ENCODE results near the gene TMPRSS2. TPM values are rescaled to one million over a fixed set of nuclear protein-coding genes. Genes with fewer than 3 reads are reported as not detected.

TMPRSS2 gene
- total and polyA plus RNA-seq, 2 donors (not counting 3 experiments of a cell fraction or from before 2014, with no cell fraction given), result not detected

DNA sequence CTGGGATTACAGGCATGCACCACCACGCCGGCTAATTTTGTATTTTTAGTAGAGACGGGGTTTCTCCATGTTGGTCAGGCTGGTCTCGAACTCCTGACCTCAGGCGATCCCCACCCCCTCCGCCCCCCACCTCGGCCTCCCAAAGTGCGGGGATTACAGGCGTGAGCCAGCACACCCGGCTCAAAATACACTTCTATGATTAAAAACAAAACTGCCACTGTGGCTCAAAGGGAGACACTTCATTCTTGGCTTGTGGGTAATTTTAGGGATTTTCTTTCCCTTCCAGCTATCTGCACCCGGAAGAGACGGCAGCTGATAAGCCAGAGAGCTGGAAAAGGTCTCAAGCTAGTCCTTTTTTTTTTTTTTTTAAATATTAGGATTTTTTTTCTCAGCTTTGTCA lies 24.5 kb downstream of the TMPRSS2 start:
- Histone ChIP-seq H3K4me2 (ENCODE audit: insufficient read depth, low read length) (no peak overlapping the region), H3K79me2 (ENCODE audit: control insufficient read depth, insufficient read depth, low read length) (no peaks in the 10 kb centered on the region), H4K20me1 (replicated peaks; ENCODE audit: control insufficient read depth, extremely low read depth, insufficient read depth, low read length) (no peaks in the 10 kb centered on the region), H3K27ac (ENCODE audit: insufficient read depth, low read depth, low read length) (no peak overlapping the region), H3K9me3 (replicated peaks; ENCODE audit: control insufficient read depth, insufficient read depth, low read length) (no peaks in the 10 kb centered on the region), H3K36me3 (ENCODE audit: control insufficient read depth in 2 of 2, extremely low read depth in 1 of 2, insufficient read depth in 2 of 2, low read length in 2 of 2) (no peaks in the 10 kb centered on the region), H3K4me3 (replicated peaks in 1 of 3; ENCODE audit: insufficient read depth in 1 of 3, low read depth in 1 of 3, low read length in 3 of 3) (no peak overlapping the region), H2AFZ (ENCODE audit: low read depth, low read length) (no peak overlapping the region), H3K9me1 (replicated peaks; ENCODE audit: control insufficient read depth, extremely low read depth, insufficient read depth, low read length) (no peaks in the 10 kb centered on the region), H3K4me1 (ENCODE audit: control insufficient read depth, extremely low read depth, insufficient read depth, low read length) (no peaks in the 10 kb centered on the region), H3K9ac (replicated peaks; ENCODE audit: extremely low read depth, insufficient read depth, low read length) (no peak overlapping the region), H3K27me3 (ENCODE audit: control insufficient read depth in 2 of 2, insufficient read depth in 2 of 2, low read length in 2 of 2) (no peaks in the 10 kb centered on the region)
- intact Hi-C loops (cut with micrococcal nuclease) (no loop called here), dilution Hi-C loops (cut with MboI; ENCODE audit: extremely low pct_ligation_motif_present, low sequenced_read_pairs) (no loop called here)
- DNase-seq (ENCODE audit: low read depth, low spot score), result no peak
- FAIRE-seq, result no peak
- BruUV-seq (replicated peaks), result no TSS peak
- no peak for TF ChIP-seq JUN (IDR thresholded peaks at IDR 0.05; ENCODE audit: borderline replicate concordance, insufficient read depth, insufficient read length, low read depth)
- no peak for TF ChIP-seq MYC (IDR thresholded peaks at IDR 0.05; ENCODE audit: low read depth, low read length)
- POLR2A ChIA-PET, result no interaction called here
- CTCF ChIA-PET, result interaction anchor here (0.6 kb wide), 1 partner anchor 54 kb away, joined by 4 read pairs; no protein-coding TSS in a partner anchor

- POLR2A ChIA-PET, result no interaction called here
- Histone ChIP-seq H2AFZ (ENCODE audit: low read depth, low read length) (no peak overlapping the region), H3K79me2 (ENCODE audit: control insufficient read depth, insufficient read depth, low read length) (no peaks in the 10 kb centered on the region), H3K4me2 (ENCODE audit: insufficient read depth, low read length) (no peak overlapping the region), H4K20me1 (replicated peaks; ENCODE audit: control insufficient read depth, extremely low read depth, insufficient read depth, low read length) (no peaks in the 10 kb centered on the region), H3K9me1 (replicated peaks; ENCODE audit: control insufficient read depth, extremely low read depth, insufficient read depth, low read length) (no peaks in the 10 kb centered on the region), H3K4me1 (ENCODE audit: control insufficient read depth, extremely low read depth, insufficient read depth, low read length) (no peaks in the 10 kb centered on the region), H3K4me3 (replicated peaks in 1 of 3; ENCODE audit: insufficient read depth in 1 of 3, low read depth in 1 of 3, low read length in 3 of 3) (no peak overlapping the region), H3K27me3 (ENCODE audit: control insufficient read depth in 2 of 2, insufficient read depth in 2 of 2, low read length in 2 of 2) (no peaks in the 10 kb centered on the region), H3K9me3 (replicated peaks; ENCODE audit: control insufficient read depth, insufficient read depth, low read length) (no peaks in the 10 kb centered on the region), H3K9ac (replicated peaks; ENCODE audit: extremely low read depth, insufficient read depth, low read length) (no peak overlapping the region), H3K36me3 (ENCODE audit: control insufficient read depth in 2 of 2, extremely low read depth in 1 of 2, insufficient read depth in 2 of 2, low read length in 2 of 2) (no peaks in the 10 kb centered on the region), H3K27ac (ENCODE audit: insufficient read depth, low read depth, low read length) (no peak overlapping the region)
- dilution Hi-C loops (cut with MboI; ENCODE audit: extremely low pct_ligation_motif_present, low sequenced_read_pairs), result no loop called here
- intact Hi-C loops (cut with micrococcal nuclease), result no loop called here
- DNase-seq (ENCODE audit: low read depth, low spot score) (no peak), FAIRE-seq (no peak)
- no TSS peak for BruUV-seq (replicated peaks)
- TF ChIP-seq EZH2 (IDR thresholded peaks at IDR 0.05; ENCODE audit: borderline replicate concordance, low read depth, low read length, severe bottlenecking) (no peak), JUN (IDR thresholded peaks at IDR 0.05; ENCODE audit: borderline replicate concordance, insufficient read depth, insufficient read length, low read depth) (no peak), GATA2 (IDR thresholded peaks at IDR 0.05; ENCODE audit: insufficient read depth, insufficient read length, low read depth, low read length) (no peak), MYC (IDR thresholded peaks at IDR 0.05; ENCODE audit: low read depth, low read length) (no peak), POLR2AphosphoS5 (IDR thresholded peaks at IDR 0.05; ENCODE audit: insufficient read depth, low read depth, low read length) (no peak), CTCF (IDR thresholded peaks at IDR 0.05; ENCODE audit: extremely low read depth in 1 of 2, insufficient read depth in 1 of 2, low read depth in 1 of 2, low read length in 2 of 2) (no peak), POLR2A (IDR thresholded peaks at IDR 0.05; ENCODE audit: low read depth, low read length) (no peak), FOS (IDR thresholded peaks at IDR 0.05; ENCODE audit: borderline replicate concordance, insufficient read depth, low read length) (no peak)
- TF ChIP-seq, protein P1, sequence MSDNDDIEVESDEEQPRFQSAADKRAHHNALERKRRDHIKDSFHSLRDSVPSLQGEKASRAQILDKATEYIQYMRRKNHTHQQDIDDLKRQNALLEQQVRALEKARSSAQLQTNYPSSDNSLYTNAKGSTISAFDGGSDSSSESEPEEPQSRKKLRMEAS (IDR thresholded peaks at IDR 0.05; ENCODE audit: insufficient read depth, insufficient read length), result no peak
- CTCF ChIA-PET, result interaction anchor here (0.6 kb wide), 1 partner anchor 54 kb away, joined by 4 read pairs; no protein-coding TSS in a partner anchor
Measured at GRCh38 chr21:41482980-41483379, 25.0 kb downstream of the TMPRSS2 start.

Measured in endothelial cell of umbilical vein (primary cell).